ENCODE data around the gene TECTB.

- no peak for TF ChIP-seq POLR2A (IDR thresholded peaks at IDR 0.05)
- TF ChIP-seq CTCF (IDR thresholded peaks at IDR 0.05), result peak in 5 of 6 experiments; percentile 30 to 54 (median 48)
These were observed 24.3 kb downstream of the TECTB start for GRCh38 chr10:112307358-112308124.

All from esophagus squamous epithelium (tissue), 4 donors.